IgD-negative memory B cell (primary cell): ENCODE results near the gene CYP19A1. TPM values are rescaled to one million over a fixed set of nuclear protein-coding genes. Genes with fewer than 3 reads are reported as not detected.
A peak's percentile ranks its signal among the peaks of the same experiment; 100 is the strongest.

Experiments
- H3K27ac Mint-ChIP-seq, 3 donors: one replicate each; pipeline ENCODE4 v1.8.0; 2020 to 2022; ENCODE audit warnings: mild to moderate bottlenecking in 3 of 3, mixed read lengths in 3 of 3, moderate library complexity in 1 of 3
- H3K27me3 Mint-ChIP-seq: one replicate; pipeline ENCODE4 v1.8.0; 2021; ENCODE audit warnings: mixed read lengths
- H3K36me3 Mint-ChIP-seq: one replicate; pipeline ENCODE4 v1.8.0; 2020; ENCODE audit warnings: mild to moderate bottlenecking, mixed read lengths
- H3K4me1 Mint-ChIP-seq, 3 donors: one replicate each; pipeline ENCODE4 v1.8.0; 2020 to 2022; ENCODE audit warnings: mixed read lengths in 3 of 3, mild to moderate bottlenecking in 1 of 3
- H3K4me3 Mint-ChIP-seq, 4 donors: one replicate each; pipeline ENCODE4 v1.8.0; 2020 to 2022; ENCODE audit warnings: mild to moderate bottlenecking in 4 of 4, mixed read lengths in 4 of 4, moderate library complexity in 3 of 4
- H3K9me3 Mint-ChIP-seq, 3 donors: one replicate each; pipeline ENCODE4 v1.8.0; 2020 to 2021; ENCODE audit warnings: mixed read lengths in 3 of 3, mild to moderate bottlenecking in 1 of 3
- polyA plus RNA-seq: library from polyadenylated mRNA; unstranded; fragments of 300-500 nt; fragmentation: Illumina TruSeq; gene quantifications from one replicate; pipeline ENCODE4 v1.2.3, GENCODE V29; 2021

Gene CYP19A1
- polyA plus RNA-seq, 1 donor from 2014 or later = not detected

GRCh38 chr15:51346136-51346535 lies 7.7 kb upstream of the CYP19A1 start:
- H3K4me1 Mint-ChIP-seq = peaks cover 0 to 7% (median 5%) of the 10 kb centered on the region in 3 donors
- no peaks in the 10 kb centered on the region for H3K9me3 Mint-ChIP-seq
- no peaks in the 10 kb centered on the region for H3K36me3 Mint-ChIP-seq
- no peak overlapping the region for H3K27ac Mint-ChIP-seq
- no peak overlapping the region for H3K4me3 Mint-ChIP-seq
- H3K27me3 Mint-ChIP-seq = peaks cover 15% of the 10 kb centered on the region

DNA sequence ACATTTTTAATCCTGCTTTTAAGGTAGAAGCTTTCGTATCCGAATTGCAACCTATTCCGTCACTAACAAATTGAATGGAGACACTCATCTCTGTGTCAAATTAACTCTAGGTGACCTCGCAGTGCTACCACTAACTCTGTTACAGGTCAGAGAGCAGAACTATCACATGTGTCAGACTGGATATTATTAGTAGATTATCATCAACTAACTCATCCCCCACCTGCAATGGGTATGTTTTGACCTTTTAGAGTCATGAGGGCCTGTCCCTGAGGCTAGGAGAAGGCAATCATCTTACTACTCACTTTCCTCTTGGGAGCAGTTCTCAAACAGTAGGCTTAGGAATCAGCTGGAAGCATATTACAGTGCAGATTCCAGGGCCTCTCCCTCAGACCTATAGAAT lies 5.1 kb upstream of the CYP19A1 start:
- H3K36me3 Mint-ChIP-seq = no peaks in the 10 kb centered on the region
- H3K9me3 Mint-ChIP-seq = no peaks in the 10 kb centered on the region
- no peak overlapping the region for H3K27ac Mint-ChIP-seq
- H3K4me1 Mint-ChIP-seq = peaks cover 0 to 9% (median 2%) of the 10 kb centered on the region in 3 donors
- H3K4me3 Mint-ChIP-seq = no peak overlapping the region
- H3K27me3 Mint-ChIP-seq = peaks cover 19% of the 10 kb centered on the region

DNA sequence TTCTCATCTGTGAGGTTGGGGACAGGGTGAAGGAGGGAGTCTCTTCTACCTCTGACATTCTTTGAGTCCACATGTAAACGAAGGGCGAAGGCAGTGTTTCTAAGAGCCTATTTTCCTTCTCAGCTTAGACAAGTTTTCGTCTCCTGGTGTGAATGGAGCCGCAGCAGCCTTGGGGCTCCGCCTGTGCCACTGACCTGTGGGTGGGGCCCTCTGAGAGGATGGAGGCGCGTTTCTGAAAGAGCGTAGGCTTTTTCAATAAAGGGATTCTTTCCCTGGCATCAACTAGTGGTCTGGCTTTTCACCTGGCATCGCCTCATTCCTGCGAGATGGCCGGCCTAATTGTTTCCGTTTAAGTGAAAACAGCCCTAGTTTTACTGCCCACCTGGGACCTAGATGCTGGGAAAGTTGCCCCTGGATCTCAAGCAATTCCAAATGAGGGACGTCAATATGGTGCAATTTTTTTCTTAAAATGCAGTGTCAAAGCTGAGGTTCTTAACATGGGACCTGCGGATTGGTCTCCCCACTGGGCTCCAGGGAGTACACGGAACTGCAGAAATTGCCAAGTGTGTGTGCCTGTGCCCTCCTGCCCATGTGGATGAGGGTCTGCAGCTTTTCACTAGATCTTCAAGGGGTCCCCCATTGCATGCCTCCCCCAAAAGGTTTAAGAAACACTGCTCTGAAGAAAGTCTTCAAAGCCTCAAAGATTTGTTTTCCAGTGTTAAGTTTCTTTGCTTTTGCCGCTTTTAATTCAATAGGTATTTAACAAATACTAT lies 4.0 kb upstream of the CYP19A1 start:
- H3K4me1 Mint-ChIP-seq = peaks cover 0 to 9% (median 1%) of the 10 kb centered on the region in 3 donors
- H3K27me3 Mint-ChIP-seq = peaks cover 19% of the 10 kb centered on the region
- H3K27ac Mint-ChIP-seq = no peak overlapping the region
- no peak overlapping the region for H3K4me3 Mint-ChIP-seq
- H3K9me3 Mint-ChIP-seq = no peaks in the 10 kb centered on the region
- no peaks in the 10 kb centered on the region for H3K36me3 Mint-ChIP-seq

DNA sequence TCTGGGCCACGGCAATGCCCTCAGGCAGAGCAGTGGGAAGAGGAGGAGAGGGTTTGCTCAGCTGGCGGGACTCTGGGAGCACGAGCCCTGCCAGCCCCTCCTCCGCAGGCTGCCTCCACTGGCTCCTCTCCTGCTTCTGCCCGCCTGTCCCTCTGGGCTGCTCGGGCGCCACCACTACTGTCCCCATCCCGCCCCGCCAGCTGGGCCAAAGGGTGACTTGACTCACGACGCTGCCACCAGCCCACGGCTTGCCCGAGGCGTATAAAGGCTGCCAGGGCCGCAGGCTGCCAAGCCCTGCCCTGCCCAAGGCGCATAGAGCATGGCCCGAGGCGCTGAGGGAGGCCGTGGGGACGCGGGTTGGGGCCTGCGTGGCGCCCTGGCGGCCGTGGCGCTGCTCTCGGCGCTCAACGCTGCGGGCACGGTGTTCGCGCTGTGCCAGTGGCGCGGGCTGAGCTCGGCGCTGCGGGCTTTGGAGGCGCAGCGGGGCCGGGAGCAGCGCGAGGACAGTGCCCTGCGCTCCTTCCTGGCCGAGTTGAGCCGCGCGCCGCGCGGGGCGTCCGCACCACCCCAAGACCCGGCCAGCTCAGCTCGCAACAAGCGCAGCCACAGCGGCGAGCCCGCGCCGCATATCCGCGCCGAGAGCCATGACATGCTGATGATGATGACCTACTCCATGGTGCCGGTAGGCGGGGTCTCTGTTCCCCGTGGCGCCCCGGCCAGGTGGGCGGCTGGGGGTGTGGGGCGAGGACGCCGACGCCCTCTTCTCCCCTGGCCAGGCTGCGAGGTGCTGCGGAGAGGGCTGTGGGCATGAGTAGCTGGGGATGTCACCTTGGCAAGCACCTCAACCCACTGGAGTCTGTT lies 3.2 kb upstream of the CYP19A1 start, which contains the start of gene GLDN:
GLDN (plus strand) TSS at position 290 of the 861 bp plus-strand sequence; CDS start at position 320, 30 bp downstream.
- H3K9me3 Mint-ChIP-seq = no peaks in the 10 kb centered on the region
- no peak within 1 kb of the TSS for H3K27ac Mint-ChIP-seq
- H3K36me3 Mint-ChIP-seq = no peaks in the 10 kb centered on the region
- peaks cover 19% of the 10 kb centered on the region for H3K27me3 Mint-ChIP-seq
- H3K4me3 Mint-ChIP-seq = no peak within 1 kb of the TSS
- peaks cover 0 to 9% (median 1%) of the 10 kb centered on the region in 3 donors for H3K4me1 Mint-ChIP-seq

DNA sequence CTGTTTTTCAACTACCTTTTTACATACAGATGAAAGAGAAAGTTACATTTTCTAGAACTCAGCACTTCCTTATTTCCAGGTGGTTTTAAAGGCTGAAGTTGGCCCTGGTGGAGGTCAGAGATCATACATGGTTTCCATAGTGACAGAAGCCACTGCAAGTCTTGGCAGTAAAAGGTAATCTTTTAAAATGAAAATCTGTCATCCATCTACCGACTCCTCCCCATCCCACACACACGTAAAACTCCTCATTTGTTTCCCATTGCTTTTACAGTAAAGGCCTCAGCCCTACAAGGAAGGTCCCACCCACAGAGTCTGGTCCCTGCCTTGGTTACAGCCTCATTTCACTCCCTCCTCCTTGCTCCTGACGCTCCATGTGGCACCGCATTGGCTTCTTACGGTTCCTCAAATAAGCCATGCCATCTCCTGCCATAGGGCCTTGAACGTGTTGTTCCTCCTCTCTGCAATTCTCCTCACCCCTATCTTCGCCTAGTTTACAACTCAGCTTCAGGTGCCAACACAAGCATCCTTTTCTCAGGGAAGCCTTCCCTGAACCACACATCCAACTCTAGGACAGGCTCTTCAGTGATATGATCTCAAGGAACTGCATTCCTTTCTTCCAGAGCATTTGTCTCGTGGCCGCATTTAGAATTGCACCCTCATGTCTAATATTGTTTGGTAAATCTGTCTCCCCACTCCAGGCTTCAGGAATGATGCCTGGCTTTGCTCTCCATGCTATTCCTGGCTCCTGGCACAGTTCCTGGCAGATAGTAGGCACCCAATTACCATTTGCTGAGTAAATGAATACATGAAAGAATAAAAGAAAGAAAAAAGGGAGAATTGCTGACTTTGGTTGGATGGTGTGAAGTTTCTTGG lies 2.6 kb downstream of the CYP19A1 start:
- no peaks in the 10 kb centered on the region for H3K36me3 Mint-ChIP-seq
- peaks cover 0 to 4% (median 0%) of the 10 kb centered on the region in 3 donors for H3K9me3 Mint-ChIP-seq
- peak overlapping the region; percentile 16 to 63 (median 48) for H3K4me3 Mint-ChIP-seq
- H3K27me3 Mint-ChIP-seq = peaks cover 4% of the 10 kb centered on the region
- peak overlapping the region in 2 of 3 donors; percentile 4 to 76 for H3K27ac Mint-ChIP-seq
- peaks cover 13 to 29% (median 24%) of the 10 kb centered on the region in 3 donors for H3K4me1 Mint-ChIP-seq

DNA sequence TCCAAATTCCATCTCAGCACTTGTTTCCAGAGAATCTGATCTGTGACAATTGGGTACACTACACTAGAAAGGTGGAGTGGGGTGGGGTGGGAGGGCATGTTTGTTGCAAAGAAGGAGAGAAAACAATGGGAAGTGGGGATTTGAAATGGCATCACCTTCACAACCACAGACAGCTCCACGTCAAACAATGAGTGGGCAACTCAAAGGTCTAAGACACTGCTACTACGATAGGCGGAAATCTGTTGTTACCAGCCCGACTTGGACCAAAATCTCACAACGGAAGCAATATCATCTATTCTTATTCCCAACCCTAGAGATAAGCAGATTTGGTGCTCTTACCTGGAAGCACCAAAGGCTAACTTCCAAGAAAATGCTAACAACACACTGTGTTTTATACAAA lies 3.3 kb downstream of the CYP19A1 start:
- Mint-ChIP-seq H3K4me1 (peaks cover 13 to 29% (median 24%) of the 10 kb centered on the region in 3 donors), H3K27ac (peak overlapping the region in 2 of 3 donors; percentile 4 to 76), H3K36me3 (no peaks in the 10 kb centered on the region), H3K4me3 (peak overlapping the region; percentile 16 to 63 (median 48)), H3K27me3 (peaks cover 3% of the 10 kb centered on the region), H3K9me3 (peaks cover 0 to 4% (median 0%) of the 10 kb centered on the region in 3 donors)

DNA sequence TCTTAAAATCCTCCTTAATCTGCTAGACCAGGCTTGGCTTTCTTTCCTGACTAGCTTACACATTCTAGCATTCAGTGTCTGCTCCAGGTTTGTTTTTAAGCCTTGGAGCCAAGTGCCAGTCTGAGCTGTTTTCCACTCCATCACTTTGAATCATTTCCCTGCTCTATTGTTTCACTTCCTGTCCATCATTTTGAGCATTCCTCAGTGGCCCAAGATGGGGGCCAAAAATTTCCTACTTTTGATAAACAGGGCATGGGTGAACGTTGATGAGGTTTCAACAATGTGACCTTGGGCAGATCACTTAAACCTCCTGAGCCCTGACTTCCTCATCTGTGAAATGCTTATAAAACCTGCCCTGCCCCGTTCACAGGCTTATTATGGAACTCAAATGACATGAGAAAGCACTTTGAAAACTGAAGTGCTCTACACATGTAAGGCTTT lies 4.4 kb downstream of the CYP19A1 start:
- no peak overlapping the region for H3K4me3 Mint-ChIP-seq

DNA sequence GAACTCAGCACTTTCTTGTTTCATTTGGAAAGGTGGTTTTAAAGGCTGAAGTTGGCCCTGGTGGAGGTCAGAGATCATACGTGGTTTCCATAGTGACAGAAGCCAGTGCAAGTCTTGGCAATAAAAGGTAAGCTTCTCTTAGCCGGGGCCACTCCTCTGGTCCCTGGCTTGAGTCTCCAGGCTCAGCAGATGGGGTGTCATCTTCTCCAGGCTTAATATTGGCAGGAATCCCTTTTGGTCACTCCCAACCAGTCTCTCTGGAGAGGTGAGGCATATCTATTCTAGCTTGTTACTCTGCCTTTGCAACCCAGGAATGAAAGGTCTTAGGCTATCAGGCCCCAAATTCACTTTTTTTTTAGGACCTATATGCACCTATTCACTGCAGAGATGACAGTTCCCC lies 4.8 kb downstream of the CYP19A1 start:
- Mint-ChIP-seq H3K4me3 (no peak overlapping the region), H3K27me3 (no peaks in the 10 kb centered on the region), H3K27ac (no peak overlapping the region), H3K4me1 (peaks cover 14 to 24% (median 20%) of the 10 kb centered on the region in 3 donors), H3K36me3 (no peaks in the 10 kb centered on the region), H3K9me3 (peaks cover 0 to 4% (median 0%) of the 10 kb centered on the region in 3 donors)

More for the DNA sequence above, 4.4 kb downstream of the CYP19A1 start:
- H3K36me3 Mint-ChIP-seq = no peaks in the 10 kb centered on the region
- H3K4me1 Mint-ChIP-seq = peaks cover 14 to 24% (median 20%) of the 10 kb centered on the region in 3 donors
- H3K27ac Mint-ChIP-seq = peak overlapping the region in 1 of 3 donors; percentile 33
- H3K9me3 Mint-ChIP-seq = peaks cover 0 to 4% (median 0%) of the 10 kb centered on the region in 3 donors
- H3K27me3 Mint-ChIP-seq = no peaks in the 10 kb centered on the region

- H3K27me3 Mint-ChIP-seq = no peaks in the 10 kb centered on the region
- H3K9me3 Mint-ChIP-seq = peaks cover 0 to 4% (median 0%) of the 10 kb centered on the region in 3 donors
- H3K27ac Mint-ChIP-seq = no peak overlapping the region
- no peaks in the 10 kb centered on the region for H3K36me3 Mint-ChIP-seq
- H3K4me1 Mint-ChIP-seq = peaks cover 14 to 24% (median 20%) of the 10 kb centered on the region in 3 donors
- no peak overlapping the region for H3K4me3 Mint-ChIP-seq
These were observed 5.9 kb downstream of the CYP19A1 start for GRCh38 chr15:51332206-51333147.

- Mint-ChIP-seq H3K27me3 (no peaks in the 10 kb centered on the region), H3K4me1 (peaks cover 14 to 21% (median 20%) of the 10 kb centered on the region in 3 donors)
These were observed 7.3 kb downstream of the CYP19A1 start for GRCh38 chr15:51331141-51331540.

DNA sequence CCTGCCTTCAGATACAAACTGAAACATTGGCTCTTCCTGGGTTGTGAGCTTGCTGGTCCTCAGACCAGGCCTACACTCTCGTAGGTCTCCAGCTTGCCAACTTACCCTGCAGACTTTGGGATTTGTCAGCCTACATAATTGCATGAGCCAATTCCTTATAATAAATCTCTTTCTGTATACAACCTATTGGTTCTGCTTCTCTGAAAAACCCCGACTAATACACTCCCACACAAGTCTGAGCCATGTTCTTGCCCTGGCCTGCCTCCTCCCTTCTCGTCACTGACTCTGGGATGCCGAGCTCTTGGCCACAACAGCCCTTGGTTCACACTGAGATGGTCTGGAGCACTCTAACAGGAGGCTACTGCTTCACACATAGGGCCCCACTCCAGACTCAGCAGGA lies 9.5 kb downstream of the CYP19A1 start:
- Mint-ChIP-seq H3K36me3 (no peaks in the 10 kb centered on the region), H3K27me3 (no peaks in the 10 kb centered on the region), H3K9me3 (peaks cover 0 to 4% (median 0%) of the 10 kb centered on the region in 3 donors), H3K4me1 (peaks cover under 1 to 1% (median 1%) of the 10 kb centered on the region in 3 donors), H3K4me3 (no peak overlapping the region), H3K27ac (no peak overlapping the region)

More at GRCh38 chr15:51331141-51331540, 7.3 kb downstream of the CYP19A1 start:
- H3K9me3 Mint-ChIP-seq = peaks cover 0 to 4% (median 0%) of the 10 kb centered on the region in 3 donors
- no peaks in the 10 kb centered on the region for H3K36me3 Mint-ChIP-seq
- H3K4me3 Mint-ChIP-seq = no peak overlapping the region
- no peak overlapping the region for H3K27ac Mint-ChIP-seq

GRCh38 chr15:51327081-51327480 lies 11.3 kb downstream of the CYP19A1 start:
- Mint-ChIP-seq H3K36me3 (no peaks in the 10 kb centered on the region), H3K27ac (no peak overlapping the region), H3K27me3 (peaks cover 3% of the 10 kb centered on the region), H3K9me3 (no peaks in the 10 kb centered on the region), H3K4me1 (peaks cover 0 to 1% (median 0%) of the 10 kb centered on the region in 3 donors), H3K4me3 (no peak overlapping the region)

DNA sequence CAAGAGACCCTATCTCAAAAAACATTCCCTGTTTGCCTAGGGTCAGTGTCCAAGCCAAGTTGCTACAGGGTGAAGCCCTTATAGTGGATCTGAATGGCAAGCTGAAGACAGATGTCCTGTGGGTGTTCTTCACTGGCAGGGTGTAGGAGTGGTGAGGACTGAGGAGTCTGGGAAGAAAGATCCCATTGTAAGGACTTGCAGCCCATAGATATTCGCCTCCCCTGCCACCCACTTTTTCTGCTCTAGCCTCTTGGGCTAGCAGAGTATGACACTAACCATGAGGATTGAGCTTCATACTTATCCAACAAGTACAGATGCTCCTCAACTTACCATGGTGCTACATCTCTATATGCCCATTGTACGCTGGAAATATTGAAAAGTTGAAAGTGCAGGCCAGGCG lies 13.2 kb downstream of the CYP19A1 start:
- Mint-ChIP-seq H3K36me3 (peaks cover 4% of the 10 kb centered on the region), H3K4me1 (peaks cover 0 to 1% (median 0%) of the 10 kb centered on the region in 3 donors), H3K27me3 (peaks cover 6% of the 10 kb centered on the region), H3K4me3 (no peak overlapping the region), H3K27ac (no peak overlapping the region), H3K9me3 (no peaks in the 10 kb centered on the region)
